IMR-90 (cell line): ENCODE measurements around the gene HSPH1. TPM values are rescaled to one million over a fixed set of nuclear protein-coding genes. Genes with fewer than 3 reads are reported as not detected.

Experiments used
- ATAC-seq: fragments of 200-7000 bp; cut with Tn5 transposase; 2 replicates; pipeline ENCODE4 v1.9.1; 2020; ENCODE audit warnings: low read depth, mild to moderate bottlenecking, moderate library complexity
- BruUV-seq: library from RNA; stranded (reverse); fragments of 400-500 nt; replicated peaks from 2 replicates; lab custom pipeline; 2021; lab: Mats Ljungman, UMichigan
- CTCF ChIA-PET: fragments of 300-600 bp; formaldehyde crosslinking; extraction: SDS; loops from one replicate; lab custom pipeline; 2021; ENCODE audit warnings: antibody characterized with exemption; lab: Yijun Ruan, JAX
- POLR2A ChIA-PET: fragments of 300-600 bp; sonication (Branson Sonifier 250); formaldehyde crosslinking; loops from one replicate; lab custom pipeline; 2022; ENCODE audit warnings: antibody characterized with exemption; ENCODE audit not compliant: unreplicated experiment; lab: Charles Lee
- DNase-seq: peaks from one replicate; pipeline ENCODE4 v3.0.0; 2013
- H2AFZ ChIP-seq: replicated peaks from 2 replicates; pipeline ENCODE3; 2013; ENCODE audit warnings: low read length, mild to moderate bottlenecking; ENCODE audit not compliant: poor library complexity
- H2AK5ac ChIP-seq: 2 replicates; pipeline ENCODE4 v1.6.1; 2013; ENCODE audit warnings: low read depth, low read length, inconsistent platforms
- H2AK9ac ChIP-seq: replicated peaks from 2 replicates; pipeline ENCODE3; 2013; ENCODE audit warnings: mild to moderate bottlenecking, low read depth, low read length, moderate library complexity; ENCODE audit not compliant: poor library complexity
- H2BK120ac ChIP-seq: 2 replicates; pipeline ENCODE4 v1.6.1; 2013; ENCODE audit warnings: low read depth, low read length, inconsistent platforms
- H2BK15ac ChIP-seq: 3 replicates; pipeline ENCODE4 v1.6.1; 2013; ENCODE audit warnings: low read depth, low read length, inconsistent platforms
- H2BK20ac ChIP-seq: 2 replicates; pipeline ENCODE4 v1.6.1; 2013; ENCODE audit warnings: low read depth, mild to moderate bottlenecking, inconsistent platforms, low read length, moderate library complexity
- H2BK5ac ChIP-seq: 2 replicates; pipeline ENCODE4 v1.6.1; 2013; ENCODE audit warnings: mild to moderate bottlenecking, low read depth, low read length, inconsistent platforms; ENCODE audit not compliant: poor library complexity, severe bottlenecking
- H3K14ac ChIP-seq: replicated peaks from 2 replicates; pipeline ENCODE4 v1.6.1; 2013; ENCODE audit warnings: low read depth, low read length, inconsistent platforms
- H3K18ac ChIP-seq: 2 replicates; pipeline ENCODE4 v1.6.1; 2013; ENCODE audit warnings: low read depth, low read length, control low read depth
- H3K23ac ChIP-seq: 2 replicates; pipeline ENCODE4 v1.6.1; 2013; ENCODE audit warnings: low read depth, low read length, inconsistent platforms
- H3K27ac ChIP-seq: 2 replicates; pipeline ENCODE4 v1.5.1; 2013; ENCODE audit warnings: mild to moderate bottlenecking, control low read depth, low read length; ENCODE audit not compliant: insufficient read depth
- H3K27me3 ChIP-seq: 2 replicates; pipeline ENCODE4 v1.6.1; 2013; ENCODE audit warnings: low read length; ENCODE audit not compliant: control insufficient read depth, insufficient read depth
- H3K36me3 ChIP-seq: 2 replicates; pipeline ENCODE4 v1.6.1; 2013; ENCODE audit warnings: low read length, mixed read lengths; ENCODE audit not compliant: control insufficient read depth, insufficient read depth
- H3K4ac ChIP-seq: 2 replicates; pipeline ENCODE4 v1.6.1; 2013; ENCODE audit warnings: low read depth, low read length, inconsistent platforms
- H3K4me1 ChIP-seq: 2 replicates; pipeline ENCODE4 v1.6.1; 2013; ENCODE audit warnings: low read length, mixed read lengths; ENCODE audit not compliant: control insufficient read depth, insufficient read depth
- H3K4me2 ChIP-seq: 2 replicates; pipeline ENCODE4 v1.6.1; 2013; ENCODE audit warnings: low read depth, mild to moderate bottlenecking, control low read depth, low read length, moderate library complexity
- H3K4me3 ChIP-seq: 2 replicates; pipeline ENCODE4 v1.5.1; 2013; ENCODE audit warnings: low read depth, mild to moderate bottlenecking, control low read depth, low read length, moderate library complexity; ENCODE audit not compliant: insufficient read depth
- H3K56ac ChIP-seq: 2 replicates; pipeline ENCODE4 v1.6.1; 2013; ENCODE audit warnings: low read length, inconsistent platforms; ENCODE audit not compliant: insufficient read depth; ENCODE audit errors: extremely low read depth
- H3K79me1 ChIP-seq, 2 experiments: 2 replicates each; pipeline ENCODE4 v1.6.1; 2013; ENCODE audit warnings: low read length in 2 of 2, inconsistent platforms in 1 of 2, low read depth in 1 of 2
- H3K9ac ChIP-seq: 2 replicates; pipeline ENCODE4 v1.6.1; 2013; ENCODE audit warnings: low read depth, low read length, control low read depth
- H3K9me1 ChIP-seq: 2 replicates; pipeline ENCODE4 v1.6.1; 2013; ENCODE audit warnings: low read length, inconsistent platforms; ENCODE audit not compliant: insufficient read depth
- H3K9me3 ChIP-seq: 2 replicates; pipeline ENCODE4 v1.6.1; 2013; ENCODE audit warnings: low read length; ENCODE audit not compliant: control insufficient read depth, insufficient read depth
- H4K20me1 ChIP-seq: 2 replicates; pipeline ENCODE4 v1.6.1; 2013; ENCODE audit warnings: low read length, inconsistent platforms; ENCODE audit not compliant: insufficient read depth
- H4K5ac ChIP-seq: 2 replicates; pipeline ENCODE4 v1.6.1; 2013; ENCODE audit warnings: mild to moderate bottlenecking, low read depth, low read length, control low read depth
- H4K8ac ChIP-seq, 2 experiments: 2 replicates each; pipeline ENCODE4 v1.6.1; 2013; ENCODE audit warnings: low read depth in 2 of 2, low read length in 2 of 2, control low read depth in 1 of 2, inconsistent platforms in 1 of 2
- H4K91ac ChIP-seq: 2 replicates; pipeline ENCODE4 v1.6.1; 2013; ENCODE audit warnings: low read depth, low read length, inconsistent platforms; ENCODE audit not compliant: insufficient read depth
- BHLHE40 ChIP-seq: fragments of 150-350 bp; IDR thresholded peaks from 2 replicates; pipeline ENCODE4 v1.6.1; 2016; ENCODE audit warnings: mild to moderate bottlenecking, low read depth, low read length
- CEBPB ChIP-seq: IDR thresholded peaks from 2 replicates; pipeline ENCODE4 v1.6.1; 2012; ENCODE audit warnings: low read depth, low read length, improper control_type of control experiment
- CHD1 ChIP-seq: IDR thresholded peaks from 2 replicates; pipeline ENCODE4 v1.6.1; 2012; ENCODE audit warnings: low read depth, low read length, improper control_type of control experiment
- FOS ChIP-seq: fragments of 150-350 bp; IDR thresholded peaks from 2 replicates; pipeline ENCODE4 v1.6.1; 2016; ENCODE audit warnings: low read depth, low read length
- MAFK ChIP-seq: IDR thresholded peaks from 2 replicates; pipeline ENCODE4 v1.6.1; 2012; ENCODE audit warnings: low read depth, low read length, improper control_type of control experiment
- MAZ ChIP-seq: IDR thresholded peaks from 2 replicates; pipeline ENCODE4 v1.6.1; 2012; ENCODE audit warnings: low read depth, mild to moderate bottlenecking, low read length, improper control_type of control experiment, moderate library complexity, borderline replicate concordance
- MXI1 ChIP-seq: IDR thresholded peaks from 2 replicates; pipeline ENCODE4 v1.6.1; 2012; ENCODE audit warnings: low read depth, mild to moderate bottlenecking, low read length, moderate library complexity, borderline replicate concordance
- NFE2L2 ChIP-seq: fragments of 150-350 bp; IDR thresholded peaks from 2 replicates; pipeline ENCODE4 v1.6.1; 2016; ENCODE audit warnings: low read depth, mild to moderate bottlenecking, low read length
- POLR2A ChIP-seq: IDR thresholded peaks from 2 replicates; pipeline ENCODE4 v1.6.1; 2012; ENCODE audit warnings: mild to moderate bottlenecking, low read depth, low read length
- RAD21 ChIP-seq: IDR thresholded peaks from 2 replicates; pipeline ENCODE4 v1.6.1; 2012; ENCODE audit warnings: low read length, improper control_type of control experiment
- RCOR1 ChIP-seq: IDR thresholded peaks from 2 replicates; pipeline ENCODE4 v1.6.1; 2012; ENCODE audit warnings: mild to moderate bottlenecking, low read length, improper control_type of control experiment; ENCODE audit not compliant: insufficient replicate concordance
- RFX5 ChIP-seq: IDR thresholded peaks from 2 replicates; pipeline ENCODE4 v1.8.0; 2012; ENCODE audit warnings: low read depth, mild to moderate bottlenecking, low read length, moderate library complexity
- SMC3 ChIP-seq: fragments of 150-350 bp; IDR thresholded peaks from 2 replicates; pipeline ENCODE4 v1.6.1; 2016; ENCODE audit warnings: low read depth, mild to moderate bottlenecking, antibody characterized with exemption, low read length, moderate library complexity
- WGBS, 2 experiments: methylation state at CpG; one replicate each; pipeline versions ENCODE4 v1.1.5 to v1.1.7; 2013; ENCODE audit warnings: missing lambda C conversion rate in 2 of 2; ENCODE audit not compliant: insufficient read length in 1 of 2; ENCODE audit errors: extremely low coverage in 2 of 2; 5-methylcytosine and 5-hydroxymethylcytosine counted together
- dilution Hi-C: fragments of 300-500 bp; cut with HindIII; formaldehyde crosslinking; loops from one replicate; pipeline ENCODE4 v1.14.3; 2018; ENCODE audit warnings: low sequenced_read_pairs; ENCODE audit not compliant: unreplicated experiment
- in situ Hi-C: fragments of 300-500 bp; cut with MboI; formaldehyde crosslinking; loops from 3 replicates; pipeline ENCODE4 v1.14.3; 2019; ENCODE audit warnings: low sequenced_read_pairs, inconsistent platforms, mixed read lengths
- intact Hi-C: fragments of 100-400 bp; cut with micrococcal nuclease; formaldehyde crosslinking; loops from 2 replicates; pipeline ENCODE4 v1.10.0; 2022
- polyA plus RNA-seq, 3 experiments: library from polyadenylated mRNA; depleted of rRNA; stranded (reverse); fragments of >200 nt; gene quantifications; 2 replicates each; pipeline ENCODE4 v1.2.3, GENCODE V29; 2012; ENCODE audit warnings: low replicate concordance in 1 of 3
- total RNA-seq: library from RNA; depleted of rRNA; stranded (reverse); fragments of >200 nt; gene quantifications from 2 replicates; pipeline ENCODE4 v1.2.3, GENCODE V29; 2012
- TF ChIP-seq, protein P1 (sequence below): fragments of 150-350 bp; IDR thresholded peaks from 2 replicates; pipeline ENCODE4 v1.6.1; 2017; ENCODE audit warnings: mild to moderate bottlenecking, antibody characterized with exemption, low read length, low read depth
- TF ChIP-seq, protein P2 (sequence below): fragments of 150-350 bp; IDR thresholded peaks from 2 replicates; pipeline ENCODE4 v1.6.1; 2016; ENCODE audit warnings: low read depth, mild to moderate bottlenecking, low read length, moderate library complexity, borderline replicate concordance
- TF ChIP-seq, protein P3 (sequence below): conservative IDR thresholded peaks from 2 replicates; pipeline ENCODE4 v1.5.1; 2012; ENCODE audit warnings: mild to moderate bottlenecking, low read depth, low read length, improper control_type of control experiment

HSPH1 gene
- total and polyA plus RNA-seq, 2 of the 4 experiments (the other 2 are of a cell fraction): 36.8 to 40.3 TPM

DNA sequence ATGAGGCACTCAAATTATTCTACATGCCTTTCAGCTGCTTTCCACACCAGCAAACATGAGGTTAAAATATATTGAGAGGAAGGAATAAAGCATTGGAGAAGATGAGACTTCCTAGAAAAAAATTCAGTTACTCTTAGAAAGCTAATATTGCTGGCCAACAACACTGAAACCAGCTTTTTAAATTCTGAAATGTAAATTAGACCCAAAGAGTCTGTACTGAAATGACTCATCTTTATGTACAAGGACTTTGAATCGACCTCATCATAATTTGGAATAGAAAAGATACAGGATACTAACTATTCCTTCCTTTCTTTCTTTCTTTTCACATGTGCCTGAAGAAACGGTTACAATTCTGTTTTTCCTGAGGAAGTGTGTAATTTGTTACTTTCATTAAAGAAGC lies 6.5 kb upstream of the HSPH1 start:
- no peak overlapping the region for H2AK9ac ChIP-seq
- no peak overlapping the region for H3K4me2 ChIP-seq
- ChIA-PET POLR2A (no interaction called here), CTCF (interaction anchor here (0.5 kb wide), 1 partner anchor 1320 kb away, joined by 3 read pairs; no protein-coding TSS in a partner anchor)
- in situ Hi-C loops (no loop called here), dilution Hi-C loops (no loop called here), intact Hi-C loops (no loop called here)
- H3K4ac ChIP-seq: no peak overlapping the region
- no peak overlapping the region for H3K18ac ChIP-seq
- H4K20me1 ChIP-seq: no peaks in the 10 kb centered on the region
- no peak overlapping the region for H2BK20ac ChIP-seq
- no peak overlapping the region for H2BK15ac ChIP-seq
- no peak overlapping the region for H2BK120ac ChIP-seq
- WGBS, 2 experiments: no CpG with 5 or more reads among the region's 2 CpGs
- no peak overlapping the region for H2AFZ ChIP-seq
- TF ChIP-seq RAD21 (no peak), MXI1 (no peak), CHD1 (no peak), CEBPB (no peak), SMC3 (no peak), FOS (no peak), RFX5 (no peak), POLR2A (no peak), RCOR1 (no peak), MAFK (no peak), MAZ (no peak), BHLHE40 (no peak), NFE2L2 (no peak)
- TF ChIP-seq, protein P1, sequence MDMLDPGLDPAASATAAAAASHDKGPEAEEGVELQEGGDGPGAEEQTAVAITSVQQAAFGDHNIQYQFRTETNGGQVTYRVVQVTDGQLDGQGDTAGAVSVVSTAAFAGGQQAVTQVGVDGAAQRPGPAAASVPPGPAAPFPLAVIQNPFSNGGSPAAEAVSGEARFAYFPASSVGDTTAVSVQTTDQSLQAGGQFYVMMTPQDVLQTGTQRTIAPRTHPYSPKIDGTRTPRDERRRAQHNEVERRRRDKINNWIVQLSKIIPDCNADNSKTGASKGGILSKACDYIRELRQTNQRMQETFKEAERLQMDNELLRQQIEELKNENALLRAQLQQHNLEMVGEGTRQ: no peak
- TF ChIP-seq, protein P2, sequence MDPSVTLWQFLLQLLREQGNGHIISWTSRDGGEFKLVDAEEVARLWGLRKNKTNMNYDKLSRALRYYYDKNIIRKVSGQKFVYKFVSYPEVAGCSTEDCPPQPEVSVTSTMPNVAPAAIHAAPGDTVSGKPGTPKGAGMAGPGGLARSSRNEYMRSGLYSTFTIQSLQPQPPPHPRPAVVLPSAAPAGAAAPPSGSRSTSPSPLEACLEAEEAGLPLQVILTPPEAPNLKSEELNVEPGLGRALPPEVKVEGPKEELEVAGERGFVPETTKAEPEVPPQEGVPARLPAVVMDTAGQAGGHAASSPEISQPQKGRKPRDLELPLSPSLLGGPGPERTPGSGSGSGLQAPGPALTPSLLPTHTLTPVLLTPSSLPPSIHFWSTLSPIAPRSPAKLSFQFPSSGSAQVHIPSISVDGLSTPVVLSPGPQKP: no peak
- TF ChIP-seq, protein P3, sequence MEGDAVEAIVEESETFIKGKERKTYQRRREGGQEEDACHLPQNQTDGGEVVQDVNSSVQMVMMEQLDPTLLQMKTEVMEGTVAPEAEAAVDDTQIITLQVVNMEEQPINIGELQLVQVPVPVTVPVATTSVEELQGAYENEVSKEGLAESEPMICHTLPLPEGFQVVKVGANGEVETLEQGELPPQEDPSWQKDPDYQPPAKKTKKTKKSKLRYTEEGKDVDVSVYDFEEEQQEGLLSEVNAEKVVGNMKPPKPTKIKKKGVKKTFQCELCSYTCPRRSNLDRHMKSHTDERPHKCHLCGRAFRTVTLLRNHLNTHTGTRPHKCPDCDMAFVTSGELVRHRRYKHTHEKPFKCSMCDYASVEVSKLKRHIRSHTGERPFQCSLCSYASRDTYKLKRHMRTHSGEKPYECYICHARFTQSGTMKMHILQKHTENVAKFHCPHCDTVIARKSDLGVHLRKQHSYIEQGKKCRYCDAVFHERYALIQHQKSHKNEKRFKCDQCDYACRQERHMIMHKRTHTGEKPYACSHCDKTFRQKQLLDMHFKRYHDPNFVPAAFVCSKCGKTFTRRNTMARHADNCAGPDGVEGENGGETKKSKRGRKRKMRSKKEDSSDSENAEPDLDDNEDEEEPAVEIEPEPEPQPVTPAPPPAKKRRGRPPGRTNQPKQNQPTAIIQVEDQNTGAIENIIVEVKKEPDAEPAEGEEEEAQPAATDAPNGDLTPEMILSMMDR: no peak
- no peak overlapping the region for H4K8ac ChIP-seq
- no peak overlapping the region for H2AK5ac ChIP-seq
- no peak overlapping the region for H3K23ac ChIP-seq
- H3K36me3 ChIP-seq: no peaks in the 10 kb centered on the region
- no peak overlapping the region for H4K5ac ChIP-seq
- no peak overlapping the region for H2BK5ac ChIP-seq
- no peaks in the 10 kb centered on the region for H3K27me3 ChIP-seq
- no peak overlapping the region for H3K9ac ChIP-seq
- no peak overlapping the region for H3K27ac ChIP-seq
- BruUV-seq: no TSS peak
- H3K79me1 ChIP-seq: peaks cover 0 to 4% of the 10 kb centered on the region in 2 experiments; a peak in 2 of 4 replicates
- H3K14ac ChIP-seq: no peak overlapping the region
- H3K9me1 ChIP-seq: no peaks in the 10 kb centered on the region
- no peak overlapping the region for H4K91ac ChIP-seq
- H3K4me3 ChIP-seq: no peak overlapping the region
- no peak overlapping the region for H3K56ac ChIP-seq
- no peak for ATAC-seq
- H3K4me1 ChIP-seq: no peaks in the 10 kb centered on the region
- no peaks in the 10 kb centered on the region for H3K9me3 ChIP-seq
- no peak for DNase-seq
